ENCODE data around the gene PCBP1.

The PCBP1 gene

GRCh38 chr2:70080610-70081200 is 6.6 kb upstream of the PCBP1 start:
- peaks cover 12% of the 10 kb centered on the region for H3K4me1 ChIP-seq (ENCODE audit: control insufficient read depth, insufficient read depth, low read length)
- peaks cover 43 to 44% of the 10 kb centered on the region in 2 donors for H3K36me3 ChIP-seq (ENCODE audit: control insufficient read depth in 2 of 2, insufficient read depth in 2 of 2, low read length in 2 of 2)
- no peak overlapping the region for H3K27ac ChIP-seq (ENCODE audit: low read length)
- peak overlapping the region in 1 of 2 donors; percentile 47 for H3K9ac ChIP-seq (ENCODE audit: low read length in 2 of 2)
- no peaks in the 10 kb centered on the region for H3K27me3 ChIP-seq (ENCODE audit: control insufficient read depth in 1 of 2, insufficient read depth in 2 of 2, low read length in 2 of 2)
- H3K4me3 ChIP-seq (ENCODE audit: low read length in 2 of 2) = no peak overlapping the region
- H3K9me3 ChIP-seq (ENCODE audit: control insufficient read depth in 2 of 2, low read length in 2 of 2) = no peaks in the 10 kb centered on the region

DNA sequence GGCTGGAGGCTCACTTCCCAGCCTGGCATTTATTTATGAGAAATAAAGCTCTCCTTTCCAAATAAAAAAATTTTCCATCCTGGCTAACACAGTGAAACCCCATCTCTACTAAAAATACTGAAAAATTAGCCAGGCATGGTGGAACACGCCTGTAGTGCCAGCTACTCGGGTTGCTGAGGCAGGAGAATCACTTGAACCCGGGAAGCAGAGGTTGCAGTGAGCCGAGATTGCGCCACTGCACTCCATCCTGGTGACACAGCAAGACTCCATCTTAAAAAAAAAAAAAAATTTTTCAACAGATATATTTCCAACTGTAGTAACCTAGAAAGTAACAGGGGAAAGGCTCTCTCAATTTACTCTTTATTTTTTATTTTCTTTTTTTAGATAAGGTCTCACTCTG is 6.1 kb upstream of the PCBP1 start:
- H3K27me3 ChIP-seq (ENCODE audit: control insufficient read depth in 1 of 2, insufficient read depth in 2 of 2, low read length in 2 of 2) = no peaks in the 10 kb centered on the region
- peaks cover 40 to 44% of the 10 kb centered on the region in 2 donors for H3K36me3 ChIP-seq (ENCODE audit: control insufficient read depth in 2 of 2, insufficient read depth in 2 of 2, low read length in 2 of 2)
- no peak overlapping the region for H3K27ac ChIP-seq (ENCODE audit: low read length)
- H3K9me3 ChIP-seq (ENCODE audit: control insufficient read depth in 2 of 2, low read length in 2 of 2) = no peaks in the 10 kb centered on the region
- H3K4me1 ChIP-seq (ENCODE audit: control insufficient read depth, insufficient read depth, low read length) = peaks cover 17% of the 10 kb centered on the region
- no peak overlapping the region for H3K4me3 ChIP-seq (ENCODE audit: low read length in 2 of 2)
- H3K9ac ChIP-seq (ENCODE audit: low read length in 2 of 2) = no peak overlapping the region

- Histone ChIP-seq H3K36me3 (ENCODE audit: control insufficient read depth in 2 of 2, insufficient read depth in 2 of 2, low read length in 2 of 2) (peaks cover 31 to 41% of the 10 kb centered on the region in 2 donors), H3K4me1 (ENCODE audit: control insufficient read depth, insufficient read depth, low read length) (peaks cover 24% of the 10 kb centered on the region), H3K4me3 (ENCODE audit: low read length in 2 of 2) (peak overlapping the region in 1 of 2 donors; percentile 22), H3K27ac (ENCODE audit: low read length) (no peak overlapping the region), H3K27me3 (ENCODE audit: control insufficient read depth in 1 of 2, insufficient read depth in 2 of 2, low read length in 2 of 2) (no peaks in the 10 kb centered on the region), H3K9ac (ENCODE audit: low read length in 2 of 2) (peak overlapping the region; percentile 1 to 16), H3K9me3 (ENCODE audit: control insufficient read depth in 2 of 2, low read length in 2 of 2) (no peaks in the 10 kb centered on the region)
Measured at GRCh38 chr2:70083344-70084156, 3.7 kb upstream of the PCBP1 start.

DNA sequence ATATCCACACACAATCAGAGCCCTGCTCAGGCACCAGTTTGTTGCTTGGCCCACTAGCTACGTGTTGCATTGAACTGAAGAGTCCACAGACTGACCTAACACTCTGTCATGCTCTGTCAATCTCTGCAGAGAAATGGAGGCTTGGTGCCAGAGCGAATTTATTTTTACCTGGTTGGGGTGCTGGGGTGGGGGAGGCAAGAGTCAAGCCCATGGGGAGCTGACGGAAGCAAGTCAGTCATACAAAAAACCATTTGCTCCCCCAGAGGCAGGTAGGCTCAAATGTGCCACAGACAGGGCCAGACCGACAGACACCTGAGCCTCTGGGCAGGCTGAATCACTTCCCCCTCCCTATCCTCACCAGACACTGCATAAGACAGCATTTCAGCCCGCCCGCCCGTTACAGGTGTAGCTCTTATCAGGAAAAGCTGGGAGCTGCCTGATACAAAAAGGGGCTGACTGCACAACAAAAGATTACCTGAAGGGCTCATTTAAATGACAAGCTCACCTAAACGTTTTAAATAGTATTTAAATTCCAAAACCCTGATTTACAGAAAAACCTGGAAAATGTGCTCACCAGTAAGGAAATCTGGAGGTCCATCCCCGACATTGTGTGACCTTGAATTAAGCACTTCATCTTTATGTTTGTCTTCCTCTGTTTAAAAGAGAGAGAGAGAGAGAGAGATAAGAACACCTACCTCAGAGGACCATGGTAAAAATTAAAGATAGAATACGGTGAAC is 2.1 kb upstream of the PCBP1 start:
- Histone ChIP-seq H3K9me3 (ENCODE audit: control insufficient read depth in 2 of 2, low read length in 2 of 2) (no peaks in the 10 kb centered on the region), H3K27me3 (ENCODE audit: control insufficient read depth in 1 of 2, insufficient read depth in 2 of 2, low read length in 2 of 2) (no peaks in the 10 kb centered on the region), H3K9ac (ENCODE audit: low read length in 2 of 2) (peak overlapping the region; percentile 99), H3K36me3 (ENCODE audit: control insufficient read depth in 2 of 2, insufficient read depth in 2 of 2, low read length in 2 of 2) (peaks cover 26 to 29% of the 10 kb centered on the region in 2 donors), H3K4me1 (ENCODE audit: control insufficient read depth, insufficient read depth, low read length) (peaks cover 34% of the 10 kb centered on the region), H3K4me3 (ENCODE audit: low read length in 2 of 2) (peak overlapping the region; percentile 72 to 98), H3K27ac (ENCODE audit: low read length) (peak overlapping the region; percentile 100)

GRCh38 chr2:70085711-70086277 is 1.5 kb upstream of the PCBP1 start:
- peak overlapping the region; percentile 100 for H3K27ac ChIP-seq (ENCODE audit: low read length)
- H3K9ac ChIP-seq (ENCODE audit: low read length in 2 of 2) = peak overlapping the region; percentile 99
- peaks cover 36% of the 10 kb centered on the region for H3K4me1 ChIP-seq (ENCODE audit: control insufficient read depth, insufficient read depth, low read length)
- no peaks in the 10 kb centered on the region for H3K27me3 ChIP-seq (ENCODE audit: control insufficient read depth in 1 of 2, insufficient read depth in 2 of 2, low read length in 2 of 2)
- peaks cover 20 to 25% of the 10 kb centered on the region in 2 donors for H3K36me3 ChIP-seq (ENCODE audit: control insufficient read depth in 2 of 2, insufficient read depth in 2 of 2, low read length in 2 of 2)
- peak overlapping the region; percentile 72 to 98 for H3K4me3 ChIP-seq (ENCODE audit: low read length in 2 of 2)
- H3K9me3 ChIP-seq (ENCODE audit: control insufficient read depth in 2 of 2, low read length in 2 of 2) = no peaks in the 10 kb centered on the region

DNA sequence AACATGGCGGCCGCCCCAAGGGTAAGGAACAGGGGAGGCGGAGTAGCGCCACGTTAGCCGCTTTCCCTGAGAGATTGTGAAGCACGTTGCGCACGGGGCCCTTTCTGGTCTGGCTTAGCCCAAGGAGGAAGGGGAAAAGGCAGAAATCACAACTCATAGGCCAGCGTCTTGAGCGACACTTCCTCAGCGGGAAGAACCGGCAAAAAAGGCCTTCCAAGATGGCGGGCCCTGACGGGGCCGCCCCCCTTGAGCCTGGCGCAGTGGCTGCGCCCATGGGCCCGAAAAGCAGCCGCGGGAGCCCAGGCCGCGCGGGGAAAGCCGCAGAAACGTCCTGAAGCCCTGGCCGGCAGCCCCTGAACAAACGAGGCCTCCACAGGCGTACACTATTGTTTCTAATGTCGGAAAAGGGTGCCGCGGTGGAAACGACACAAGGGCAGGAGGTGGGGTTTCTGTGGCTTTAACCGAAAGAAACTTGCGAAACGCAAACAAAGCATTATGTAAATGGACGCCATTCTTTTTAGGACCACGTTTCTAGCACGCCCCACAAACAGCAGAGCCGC is 919 bp upstream of the PCBP1 start:
- Histone ChIP-seq H3K4me1 (ENCODE audit: control insufficient read depth, insufficient read depth, low read length) (peaks cover 36% of the 10 kb centered on the region), H3K27me3 (ENCODE audit: control insufficient read depth in 1 of 2, insufficient read depth in 2 of 2, low read length in 2 of 2) (no peaks in the 10 kb centered on the region), H3K9ac (ENCODE audit: low read length in 2 of 2) (peak overlapping the region; percentile 99), H3K36me3 (ENCODE audit: control insufficient read depth in 2 of 2, insufficient read depth in 2 of 2, low read length in 2 of 2) (peaks cover 16 to 23% of the 10 kb centered on the region in 2 donors), H3K4me3 (ENCODE audit: low read length in 2 of 2) (peak overlapping the region; percentile 72 to 98), H3K9me3 (ENCODE audit: control insufficient read depth in 2 of 2, low read length in 2 of 2) (no peaks in the 10 kb centered on the region), H3K27ac (ENCODE audit: low read length) (peak overlapping the region; percentile 100)

DNA sequence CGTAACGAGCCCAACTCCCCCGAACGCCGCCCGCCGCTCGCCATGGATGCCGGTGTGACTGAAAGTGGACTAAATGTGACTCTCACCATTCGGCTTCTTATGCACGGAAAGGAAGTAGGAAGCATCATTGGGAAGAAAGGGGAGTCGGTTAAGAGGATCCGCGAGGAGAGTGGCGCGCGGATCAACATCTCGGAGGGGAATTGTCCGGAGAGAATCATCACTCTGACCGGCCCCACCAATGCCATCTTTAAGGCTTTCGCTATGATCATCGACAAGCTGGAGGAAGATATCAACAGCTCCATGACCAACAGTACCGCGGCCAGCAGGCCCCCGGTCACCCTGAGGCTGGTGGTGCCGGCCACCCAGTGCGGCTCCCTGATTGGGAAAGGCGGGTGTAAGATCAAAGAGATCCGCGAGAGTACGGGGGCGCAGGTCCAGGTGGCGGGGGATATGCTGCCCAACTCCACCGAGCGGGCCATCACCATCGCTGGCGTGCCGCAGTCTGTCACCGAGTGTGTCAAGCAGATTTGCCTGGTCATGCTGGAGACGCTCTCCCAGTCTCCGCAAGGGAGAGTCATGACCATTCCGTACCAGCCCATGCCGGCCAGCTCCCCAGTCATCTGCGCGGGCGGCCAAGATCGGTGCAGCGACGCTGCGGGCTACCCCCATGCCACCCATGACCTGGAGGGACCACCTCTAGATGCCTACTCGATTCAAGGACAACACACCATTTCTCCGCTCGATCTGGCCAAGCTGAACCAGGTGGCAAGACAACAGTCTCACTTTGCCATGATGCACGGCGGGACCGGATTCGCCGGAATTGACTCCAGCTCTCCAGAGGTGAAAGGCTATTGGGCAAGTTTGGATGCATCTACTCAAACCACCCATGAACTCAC is 673 bp downstream of the PCBP1 start:
- H3K4me3 ChIP-seq (ENCODE audit: low read length in 2 of 2) = peak overlapping the region; percentile 63 to 98
- H3K27ac ChIP-seq (ENCODE audit: low read length) = peak overlapping the region; percentile 100
- H3K4me1 ChIP-seq (ENCODE audit: control insufficient read depth, insufficient read depth, low read length) = peaks cover 36% of the 10 kb centered on the region
- H3K27me3 ChIP-seq (ENCODE audit: control insufficient read depth in 1 of 2, insufficient read depth in 2 of 2, low read length in 2 of 2) = no peaks in the 10 kb centered on the region
- peak overlapping the region; percentile 86 to 98 for H3K9ac ChIP-seq (ENCODE audit: low read length in 2 of 2)
- H3K9me3 ChIP-seq (ENCODE audit: control insufficient read depth in 2 of 2, low read length in 2 of 2) = no peaks in the 10 kb centered on the region
- H3K36me3 ChIP-seq (ENCODE audit: control insufficient read depth in 2 of 2, insufficient read depth in 2 of 2, low read length in 2 of 2) = peaks cover 15% of the 10 kb centered on the region in 2 donors

GRCh38 chr2:70088598-70089219 is 1.4 kb downstream of the PCBP1 start:
- H3K27ac ChIP-seq (ENCODE audit: low read length) = peak overlapping the region; percentile 100
- H3K4me3 ChIP-seq (ENCODE audit: low read length in 2 of 2) = peak overlapping the region; percentile 63 to 98
- peaks cover 8 to 10% of the 10 kb centered on the region in 2 donors for H3K36me3 ChIP-seq (ENCODE audit: control insufficient read depth in 2 of 2, insufficient read depth in 2 of 2, low read length in 2 of 2)
- H3K9ac ChIP-seq (ENCODE audit: low read length in 2 of 2) = peak overlapping the region; percentile 86 to 98
- no peaks in the 10 kb centered on the region for H3K9me3 ChIP-seq (ENCODE audit: control insufficient read depth in 2 of 2, low read length in 2 of 2)
- H3K27me3 ChIP-seq (ENCODE audit: control insufficient read depth in 1 of 2, insufficient read depth in 2 of 2, low read length in 2 of 2) = no peaks in the 10 kb centered on the region
- H3K4me1 ChIP-seq (ENCODE audit: control insufficient read depth, insufficient read depth, low read length) = peaks cover 36% of the 10 kb centered on the region

DNA sequence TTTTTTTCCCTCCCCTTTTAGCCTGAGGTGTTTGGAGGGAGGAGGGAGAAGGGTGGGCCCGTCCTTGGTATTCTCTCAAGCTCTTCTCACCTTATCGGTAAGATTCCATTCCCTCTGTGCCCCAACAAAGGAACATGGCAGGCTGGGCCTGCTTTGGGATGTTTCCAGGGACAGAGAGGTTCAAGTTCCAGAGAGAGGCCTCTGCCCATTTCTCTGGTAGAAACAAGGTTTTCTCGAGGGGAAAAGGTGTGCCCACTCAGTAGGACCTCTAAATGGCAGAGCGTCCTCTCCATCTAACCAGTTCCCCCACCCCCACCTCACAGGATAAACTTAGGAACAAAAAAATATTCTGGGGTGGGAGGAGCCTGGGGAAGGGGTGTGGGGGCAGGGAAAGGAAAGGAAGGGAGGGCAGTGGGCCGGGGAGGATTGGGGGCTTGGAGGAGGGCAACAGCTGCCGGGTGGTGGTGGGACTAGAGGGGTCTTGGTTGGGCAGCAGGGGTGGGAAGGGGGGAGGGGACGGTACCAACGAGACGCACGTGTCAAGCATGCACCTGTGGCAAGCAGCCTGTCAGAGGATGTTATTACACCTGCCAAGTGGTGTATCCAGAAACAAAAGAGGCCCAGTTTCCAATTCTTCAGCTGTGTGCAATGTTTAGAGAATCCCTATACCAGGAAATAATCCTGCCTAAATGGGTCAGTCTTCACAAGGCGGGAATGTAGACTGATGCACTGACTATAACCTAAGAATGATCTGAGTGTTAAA is 2.1 kb downstream of the PCBP1 start:
- H3K27ac ChIP-seq (ENCODE audit: low read length) = peak overlapping the region; percentile 72
- H3K9ac ChIP-seq (ENCODE audit: low read length in 2 of 2) = peak overlapping the region; percentile 86 to 98
- peaks cover 7% of the 10 kb centered on the region in 2 donors for H3K36me3 ChIP-seq (ENCODE audit: control insufficient read depth in 2 of 2, insufficient read depth in 2 of 2, low read length in 2 of 2)
- no peaks in the 10 kb centered on the region for H3K9me3 ChIP-seq (ENCODE audit: control insufficient read depth in 2 of 2, low read length in 2 of 2)
- peaks cover 37% of the 10 kb centered on the region for H3K4me1 ChIP-seq (ENCODE audit: control insufficient read depth, insufficient read depth, low read length)
- H3K4me3 ChIP-seq (ENCODE audit: low read length in 2 of 2) = peak overlapping the region; percentile 63 to 98
- no peaks in the 10 kb centered on the region for H3K27me3 ChIP-seq (ENCODE audit: control insufficient read depth in 1 of 2, insufficient read depth in 2 of 2, low read length in 2 of 2)
